WTC11 (cell line): ENCODE data around the gene WDR31. TPM values are rescaled to one million over a fixed set of nuclear protein-coding genes. Genes with fewer than 3 reads are reported as not detected.

Experiments
- ATAC-seq: fragments of 200-7000 bp; cut with Tn5 transposase; 2 replicates; pipeline ENCODE4 v1.10.0; 2021; ENCODE audit warnings: mild to moderate bottlenecking, moderate library complexity
- CTCF ChIA-PET: fragments of 300-600 bp; sonication (Branson Sonifier 250); formaldehyde crosslinking; loops from one replicate; lab custom pipeline; 2021; ENCODE audit warnings: antibody characterized with exemption; lab: Charles Lee
- POLR2A ChIA-PET: fragments of 350-600 bp; sonication (Branson Sonifier 250); formaldehyde crosslinking; loops from one replicate; lab custom pipeline; 2021; ENCODE audit warnings: antibody characterized with exemption; lab: Charles Lee
- DNase-seq: peaks from one replicate; pipeline ENCODE4 v3.0.0; 2021; ENCODE audit warnings: low spot score
- H3K27ac Mint-ChIP-seq: 2 replicates; pipeline ENCODE4 v1.8.0; 2021; ENCODE audit warnings: mixed read lengths
- H3K27me3 Mint-ChIP-seq: 2 replicates; pipeline ENCODE4 v1.8.0; 2021; ENCODE audit warnings: low read depth, mild to moderate bottlenecking, moderate library complexity, mixed read lengths
- H3K36me3 Mint-ChIP-seq: 2 replicates; pipeline ENCODE4 v1.8.0; 2021; ENCODE audit warnings: mixed read lengths
- H3K4me1 Mint-ChIP-seq: 2 replicates; pipeline ENCODE4 v1.8.0; 2022; ENCODE audit warnings: mixed read lengths
- H3K4me3 Mint-ChIP-seq: 2 replicates; pipeline ENCODE4 v1.8.0; 2021; ENCODE audit warnings: mild to moderate bottlenecking, moderate library complexity, mixed read lengths
- H3K9me3 Mint-ChIP-seq: 2 replicates; pipeline ENCODE4 v1.8.0; 2021; ENCODE audit warnings: mixed read lengths
- ATF2 ChIP-seq: sonication (generic); formaldehyde crosslinking; IDR thresholded peaks from 2 replicates; pipeline ENCODE4 v1.8.1; 2022; ENCODE audit warnings: low read depth, missing genetic modification reagents, borderline replicate concordance
- CTCF ChIP-seq: fragments of 200-600 bp; IDR thresholded peaks from 2 replicates; pipeline ENCODE4 v1.8.0; 2022; ENCODE audit warnings: antibody characterized with exemption
- ESRRA ChIP-seq: sonication (generic); formaldehyde crosslinking; IDR thresholded peaks from 2 replicates; pipeline ENCODE4 v1.8.1; 2022; ENCODE audit warnings: mild to moderate bottlenecking, missing genetic modification reagents, borderline replicate concordance
- ETV6 ChIP-seq: sonication (generic); formaldehyde crosslinking; IDR thresholded peaks from 2 replicates; pipeline ENCODE4 v1.8.1; 2022; ENCODE audit warnings: mild to moderate bottlenecking, missing genetic modification reagents
- FOXP4 ChIP-seq: sonication (generic); formaldehyde crosslinking; IDR thresholded peaks from 2 replicates; pipeline ENCODE4 v1.8.0; 2022; ENCODE audit warnings: mild to moderate bottlenecking, missing genetic modification reagents
- IRF1 ChIP-seq: sonication (generic); formaldehyde crosslinking; IDR thresholded peaks from 2 replicates; pipeline ENCODE4 v1.8.0; 2023; ENCODE audit warnings: missing genetic modification reagents
- MAX ChIP-seq: sonication (generic); formaldehyde crosslinking; IDR thresholded peaks from 2 replicates; pipeline ENCODE4 v1.8.0; 2022; ENCODE audit warnings: mild to moderate bottlenecking, missing genetic modification reagents
- MLX ChIP-seq: sonication (generic); formaldehyde crosslinking; IDR thresholded peaks from 2 replicates; pipeline ENCODE4 v1.8.1; 2023; ENCODE audit warnings: mild to moderate bottlenecking, missing genetic modification reagents, moderate library complexity
- MXD4 ChIP-seq: fragments of 250-450 bp; sonication (Bioruptor Pico); IDR thresholded peaks from 2 replicates; pipeline ENCODE4 v1.8.0; 2021; ENCODE audit warnings: mild to moderate bottlenecking, moderate library complexity, borderline replicate concordance
- NR2C2 ChIP-seq: sonication (generic); formaldehyde crosslinking; IDR thresholded peaks from 2 replicates; pipeline ENCODE4 v1.8.0; 2022; ENCODE audit warnings: mild to moderate bottlenecking, missing genetic modification reagents
- RELA ChIP-seq: sonication (generic); formaldehyde crosslinking; IDR thresholded peaks from 2 replicates; pipeline ENCODE4 v1.8.1; 2022; ENCODE audit warnings: missing genetic modification reagents, mild to moderate bottlenecking, borderline replicate concordance
- SOX15 ChIP-seq: fragments of 250-450 bp; sonication (Bioruptor Pico); IDR thresholded peaks from 2 replicates; pipeline ENCODE4 v1.9.0; 2021; ENCODE audit warnings: mild to moderate bottlenecking
- STAT6 ChIP-seq: sonication (generic); formaldehyde crosslinking; conservative IDR thresholded peaks from 2 replicates; pipeline ENCODE4 v1.8.1; 2023; ENCODE audit warnings: mild to moderate bottlenecking, low read depth, missing genetic modification reagents, moderate library complexity
- USF1 ChIP-seq: sonication (generic); formaldehyde crosslinking; IDR thresholded peaks from 2 replicates; pipeline ENCODE4 v1.8.0; 2022; ENCODE audit warnings: mild to moderate bottlenecking, missing genetic modification reagents
- ZBTB43 ChIP-seq: sonication (generic); formaldehyde crosslinking; IDR thresholded peaks from 2 replicates; pipeline ENCODE4 v1.8.1; 2023; ENCODE audit warnings: mild to moderate bottlenecking, missing genetic modification reagents
- ZMAT4 ChIP-seq: fragments of 250-450 bp; sonication (Bioruptor Pico); IDR thresholded peaks from 2 replicates; pipeline ENCODE4 v1.9.0; 2021; ENCODE audit warnings: mild to moderate bottlenecking
- ZNF263 ChIP-seq: sonication (generic); formaldehyde crosslinking; IDR thresholded peaks from 2 replicates; pipeline ENCODE4 v1.8.1; 2022; ENCODE audit warnings: low read depth, mild to moderate bottlenecking, moderate library complexity, missing genetic modification reagents
- ZNF317 ChIP-seq: sonication (generic); formaldehyde crosslinking; IDR thresholded peaks from 2 replicates; pipeline ENCODE4 v1.8.1; 2023; ENCODE audit warnings: low read depth, mild to moderate bottlenecking, moderate library complexity, missing genetic modification reagents, borderline replicate concordance
- total RNA-seq: library from RNA; stranded (reverse); gene quantifications from 3 replicates; pipeline ENCODE4 v1.2.3, GENCODE V29; 2021

The WDR31 gene
- total RNA-seq, 1 experiment from 2014 or later: 0.37 TPM

- ATAC-seq (no peak; the same call in 1 of the 2 replicates), DNase-seq (no peak)
- H3K4me1 Mint-ChIP-seq: 0 out of 2 replicates have a peak, but pooled peaks cover 3% of the 10 kb centered on the region
- no peaks in the 10 kb centered on the region for H3K27me3 Mint-ChIP-seq
- H3K9me3 Mint-ChIP-seq: no peaks in the 10 kb centered on the region
- H3K36me3 Mint-ChIP-seq: no peaks in the 10 kb centered on the region
- no peak overlapping the region for H3K27ac Mint-ChIP-seq
- CTCF ChIA-PET: interaction anchor here (1.3 kb wide), 2 partner anchors 13 to 349 kb away, joined by 3 read pairs; no protein-coding TSS in a partner anchor
- H3K4me3 Mint-ChIP-seq: no peak overlapping the region
- TF ChIP-seq SOX15 (no peak), RELA (CRISPR knock-in tag) (no peak), FOXP4 (CRISPR knock-in tag) (no peak), IRF1 (no peak), ZMAT4 (CRISPR knock-in tag) (no peak), ETV6 (no peak), MLX (no peak), USF1 (CRISPR knock-in tag) (no peak), STAT6 (CRISPR knock-in tag) (no peak), ZBTB43 (CRISPR knock-in tag) (no peak), CTCF (no peak), ESRRA (CRISPR knock-in tag) (no peak), ATF2 (no peak), NR2C2 (CRISPR knock-in tag) (no peak), ZNF263 (no peak), MXD4 (CRISPR knock-in tag) (no peak), MAX (CRISPR knock-in tag) (no peak), ZNF317 (no peak)
- POLR2A ChIA-PET: no interaction called here
Measured at GRCh38 chr9:113309204-113309813, 30.8 kb downstream of the WDR31 start.
